ENCODE results near the gene NUAK1.

- TF ChIP-seq CTCF (IDR thresholded peaks at IDR 0.05) (no peak), POLR2AphosphoS5 (IDR thresholded peaks at IDR 0.05; ENCODE audit: low read depth, low read length) (no peak), SIN3A (IDR thresholded peaks at IDR 0.05; ENCODE audit: borderline replicate concordance, insufficient read depth, low read depth, low read length) (0 out of 2 replicates have a peak, but pooled peaks have one; percentile 65)
Observed at GRCh38 chr12:106137530-106138356, 1.0 kb downstream of the NUAK1 start.
